Adrenal gland (tissue), 12 donors: ENCODE data around the gene CNTN4. TPM values are rescaled to one million over a fixed set of nuclear protein-coding genes. Genes with fewer than 3 reads are reported as not detected.

Source experiments
- DNase-seq, 7 donors: peaks; one replicate each; pipeline ENCODE4 v3.0.0-alpha.2; 2019 to 2020
- H3K27ac ChIP-seq, 5 donors: fragments of 200-600 bp; sonication (generic) in 4 of 5; 1 replicate in 3 of 5; 2 replicates in 2 of 5; pipeline versions ENCODE4 v1.5.1 to v1.8.0; 2016 to 2020; ENCODE audit warnings: mild to moderate bottlenecking in 1 of 5
- H3K27me3 ChIP-seq: fragments of 200-600 bp; 2 replicates; pipeline ENCODE4 v1.8.0; 2021
- H3K36me3 ChIP-seq, 2 donors: fragments of 200-600 bp; replicated peaks in 1 of 2; 1 replicate in 1 of 2; 2 replicates in 1 of 2; pipeline versions ENCODE4 v1.5.1 to v1.8.0; 2018 to 2022
- H3K4me1 ChIP-seq, 2 donors: fragments of 200-600 bp; replicated peaks in 1 of 2; 1 replicate in 1 of 2; 2 replicates in 1 of 2; pipeline versions ENCODE4 v1.5.1 to v1.8.0; 2018 to 2021
- H3K4me3 ChIP-seq, 4 donors: fragments of 200-600 bp; sonication (generic) in 3 of 4; one replicate each; pipeline ENCODE4 v1.5.1; 2016 to 2018
- H3K9me3 ChIP-seq, 3 donors: fragments of 200-600 bp; sonication (generic) in 1 of 3; replicated peaks in 1 of 3; 1 replicate in 2 of 3; 2 replicates in 1 of 3; pipeline versions ENCODE4 v1.5.1 to v1.8.0; 2016 to 2021
- CTCF ChIP-seq, 6 experiments: fragments of 450-650 bp in 4 of 6; fragments of 200-600 bp in 2 of 6; sonication (generic) in 1 of 6; IDR thresholded peaks; 1 replicate in 5 of 6; 2 replicates in 1 of 6; pipeline versions ENCODE4 v1.5.1 to v1.8.0; 2016 to 2021; ENCODE audit warnings: antibody characterized with exemption in 6 of 6, mild to moderate bottlenecking in 2 of 6, moderate library complexity in 1 of 6
- POLR2A ChIP-seq, 2 donors: fragments of 450-650 bp; IDR thresholded peaks; one replicate each; pipeline ENCODE4 v1.6.1; 2017; ENCODE audit warnings: antibody characterized with exemption in 2 of 2, mild to moderate bottlenecking in 2 of 2, moderate library complexity in 1 of 2
- WGBS, 4 donors: extraction: QIAGEN DNeasy Blood & Tissue Kit in 2 of 4; methylation state at CpG; one replicate each; pipeline versions ENCODE4 v1.1.5 to v1.1.7; 2013 to 2017; 5-methylcytosine and 5-hydroxymethylcytosine counted together
- intact Hi-C, 2 donors: fragments of 100-400 bp; cut with DNase I; formaldehyde crosslinking; loops; one replicate each; pipeline versions ENCODE4 v1.14.1 to v1.15.0; 2022 to 2023
- polyA plus RNA-seq, 3 donors: library from polyadenylated mRNA; stranded (reverse); fragments of 200-250 nt in 2 of 3; fragments of 350-450 nt in 1 of 3; fragmentation: Illumina TruSeq in 1 of 3; extraction: RNeasy Lipid Tissue Mini Kit (QIAGEN cat#74804) in 1 of 3; gene quantifications; one replicate each; pipeline ENCODE4 v1.2.3, GENCODE V29; 2013 to 2014
- total RNA-seq, 9 donors: library from RNA; depleted of rRNA in 4 of 9; stranded (reverse); fragments of >200 nt in 4 of 9; fragments of 120-200 nt in 1 of 9; fragmentation: NEBNext Ultra II Directional in 1 of 9; extraction: Animal tissue kit (Norgen Biotek cat#: 25700) in 1 of 9; gene quantifications; one replicate each; pipeline versions ENCODE4 v1.1.0 to v1.2.4, GENCODE V29; 2013 to 2023
- donor health status: healthy with polysubstance abuse.
- donor health status: Bipolar disorder and iron deficiency.
- donor health status: DM: yes; HTN: yes; CAD: no.
- donor health status: DM: no; HTN: no; CAD: no.
- donor health status: DM: no; HTN: no; CAD: no.
- donor health status: DM: yes; HTN: yes; CAD: no.

CNTN4 gene
- total and polyA plus RNA-seq, 12 donors, result 0.17 to 9.2 (median 1.6) TPM

GRCh38 chr3:2578560-2578959 lies 479.9 kb downstream of the CNTN4 start:
- no peaks in the 10 kb centered on the region for H3K36me3 ChIP-seq
- no peak overlapping the region for H3K27ac ChIP-seq
- intact Hi-C loops, result no loop called here
- no peak for DNase-seq
- H3K4me1 ChIP-seq, result no peaks in the 10 kb centered on the region
- WGBS, 4 donors, result 48 to 71% (median 57%) methylated on average over 3 of the region's 3 CpGs
- H3K9me3 ChIP-seq, result no peaks in the 10 kb centered on the region
- H3K4me3 ChIP-seq, result no peak overlapping the region
- no peaks in the 10 kb centered on the region for H3K27me3 ChIP-seq
- TF ChIP-seq CTCF (IDR thresholded peaks at IDR 0.05) (no peak), POLR2A (IDR thresholded peaks at IDR 0.05) (no peak)

DNA sequence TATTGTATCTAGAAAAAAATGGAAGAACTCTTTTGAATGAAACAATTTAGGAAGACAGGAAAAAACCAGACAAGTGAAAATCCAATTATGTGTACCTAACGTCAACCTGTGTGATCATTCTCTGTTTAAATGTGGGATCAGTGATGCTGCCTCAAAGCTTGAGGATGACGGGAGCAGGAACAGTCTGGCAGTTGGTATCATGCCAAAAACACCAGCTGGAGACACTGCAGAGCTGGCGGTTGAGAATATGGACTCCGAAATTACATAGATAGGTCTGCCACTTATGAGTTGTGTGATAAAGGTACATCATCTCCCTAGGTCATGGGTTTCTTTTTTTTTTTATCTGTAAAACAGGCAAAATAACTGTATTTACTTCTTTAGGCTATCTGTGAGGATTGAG lies 480.5 kb downstream of the CNTN4 start:
- intact Hi-C loops, result no loop called here
- H3K27ac ChIP-seq, result no peak overlapping the region
- H3K4me3 ChIP-seq, result no peak overlapping the region
- H3K27me3 ChIP-seq, result no peaks in the 10 kb centered on the region
- no peaks in the 10 kb centered on the region for H3K4me1 ChIP-seq
- H3K36me3 ChIP-seq, result no peaks in the 10 kb centered on the region
- WGBS, 4 donors, result 61 to 69% (median 67%) methylated on average over 4 of the region's 4 CpGs
- TF ChIP-seq CTCF (IDR thresholded peaks at IDR 0.05) (no peak), POLR2A (IDR thresholded peaks at IDR 0.05) (no peak)
- no peaks in the 10 kb centered on the region for H3K9me3 ChIP-seq
- DNase-seq, result no peak

DNA sequence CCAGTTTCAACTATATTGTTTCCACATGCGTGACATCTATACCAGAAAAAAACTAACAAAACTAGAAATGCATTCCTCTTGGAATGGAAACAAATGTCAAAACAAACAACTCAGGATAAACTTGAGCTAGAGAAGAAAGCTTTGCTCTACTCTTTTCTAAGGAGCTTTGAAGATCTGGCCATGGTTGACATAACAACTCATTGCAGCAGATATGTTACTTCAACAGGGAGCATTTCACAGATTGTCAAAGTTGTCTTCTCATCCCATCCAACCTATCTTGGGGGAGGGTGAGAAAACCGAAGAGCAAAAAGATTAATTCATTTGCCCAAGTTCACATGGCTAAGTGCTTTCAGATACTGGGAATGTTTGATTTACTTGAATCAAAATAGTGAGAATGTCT lies 484.4 kb downstream of the CNTN4 start:
- DNase-seq, result no peak
- Histone ChIP-seq H3K4me3 (no peak overlapping the region), H3K27me3 (no peaks in the 10 kb centered on the region), H3K4me1 (no peaks in the 10 kb centered on the region), H3K36me3 (no peaks in the 10 kb centered on the region), H3K27ac (no peak overlapping the region), H3K9me3 (no peaks in the 10 kb centered on the region)
- intact Hi-C loops, result no loop called here
- TF ChIP-seq POLR2A (IDR thresholded peaks at IDR 0.05), result no peak
- TF ChIP-seq CTCF (IDR thresholded peaks at IDR 0.05), result no peak
- 55 to 74% (median 59%) methylated on average over 2 of the region's 2 CpGs for WGBS, 4 donors

DNA sequence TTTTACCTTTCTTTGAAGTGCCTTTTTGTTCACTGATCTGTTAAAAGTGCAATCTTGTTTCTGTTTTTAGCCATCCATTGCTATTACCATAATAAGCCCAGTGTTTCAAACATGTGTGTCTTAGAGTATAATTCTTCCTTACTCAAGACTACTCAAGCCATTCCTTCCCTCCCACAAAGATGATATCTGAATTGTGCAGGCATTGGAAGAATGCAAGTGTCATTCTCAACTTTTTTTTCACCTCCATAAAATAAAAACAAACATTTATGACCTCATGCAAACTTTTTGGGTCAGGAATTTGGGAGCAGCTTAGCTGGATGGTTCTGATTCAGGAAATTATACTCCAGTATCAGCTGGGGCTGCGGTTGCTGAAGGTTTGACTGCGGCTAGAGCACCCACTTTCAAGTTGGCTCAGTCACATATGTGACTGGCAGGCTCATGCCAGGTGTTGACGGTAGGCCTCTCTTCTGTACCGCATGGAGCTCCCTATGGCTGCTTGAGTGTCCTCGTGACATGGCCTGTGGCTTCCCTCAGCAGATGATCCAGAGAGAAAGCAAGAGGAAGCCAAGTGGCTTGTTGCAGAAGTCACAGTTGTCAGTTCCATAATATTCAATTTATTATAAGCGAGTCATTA lies 490.8 kb downstream of the CNTN4 start:
- Histone ChIP-seq H3K4me3 (no peak overlapping the region), H3K27ac (no peak overlapping the region), H3K4me1 (no peaks in the 10 kb centered on the region), H3K27me3 (no peaks in the 10 kb centered on the region), H3K9me3 (no peaks in the 10 kb centered on the region), H3K36me3 (no peaks in the 10 kb centered on the region)
- TF ChIP-seq POLR2A (IDR thresholded peaks at IDR 0.05) (no peak), CTCF (IDR thresholded peaks at IDR 0.05) (no peak)
- intact Hi-C loops, result no loop called here
- no peak for DNase-seq
- 86 to 94% (median 88%) methylated on average over 4 to 6 of the region's 6 CpGs for WGBS, 4 donors
